ENCODE results near the gene NDRG3.

DNA sequence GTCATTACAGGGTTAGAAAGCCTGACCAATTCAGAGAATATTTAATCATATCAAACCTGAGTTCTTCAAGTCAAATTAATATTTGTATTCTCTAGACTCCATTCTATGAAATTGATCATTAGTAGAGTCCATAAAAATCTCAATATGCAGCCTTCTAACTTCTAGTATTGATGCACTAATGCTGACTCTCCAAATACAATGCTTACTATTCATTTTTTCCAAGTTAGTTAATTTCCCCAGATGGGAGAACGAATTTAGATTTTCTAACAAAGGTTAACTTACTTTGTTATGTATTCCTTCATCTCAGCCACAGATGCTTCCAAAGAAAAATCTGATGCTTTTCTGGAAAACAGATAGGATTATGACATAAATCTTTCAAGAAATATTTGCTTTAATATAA, 12.4 kb upstream of the NDRG3 start:
- TF ChIP-seq GATA2 (IDR thresholded peaks at IDR 0.05; ENCODE audit: low read depth, low read length) = no peak
- TF ChIP-seq GATA3 (IDR thresholded peaks at IDR 0.05; ENCODE audit: low read depth, low read length) = no peak

Measured in SH-SY5Y (cell line).